HepG2 (cell line): ENCODE data around the gene RBX1. TPM values are rescaled to one million over a fixed set of nuclear protein-coding genes. Genes with fewer than 3 reads are reported as not detected.

ENCODE experiments used
- POLR2G ChIP-seq: fragments of 200-400 bp; formaldehyde crosslinking; IDR thresholded peaks from 2 replicates; pipeline ENCODE4 v1.6.1; 2018; ENCODE audit warnings: mild to moderate bottlenecking, low read depth, low read length, moderate library complexity
- RCOR2 ChIP-seq: IDR thresholded peaks from 2 replicates; pipeline ENCODE4 v1.6.1; 2016; ENCODE audit warnings: missing biosample characterization, missing genetic modification reagents
- SNRNP70 ChIP-seq: fragments of 200-400 bp; formaldehyde crosslinking; IDR thresholded peaks from 2 replicates; pipeline ENCODE4 v1.6.1; 2017; ENCODE audit warnings: mild to moderate bottlenecking, low read depth, low read length, moderate library complexity
- TCF7L2 ChIP-seq: IDR thresholded peaks from 2 replicates; pipeline ENCODE4 v1.6.1; 2011; ENCODE audit warnings: mild to moderate bottlenecking, low read depth, low read length, moderate library complexity
- ZBTB40 ChIP-seq, 2 experiments: fragments of 450-650 bp in 1 of 2; sonication (generic) in 1 of 2; formaldehyde crosslinking in 1 of 2; IDR thresholded peaks; 2 replicates each; pipeline versions ENCODE4 v1.6.1 to v1.8.0; 2016 to 2022; ENCODE audit warnings: antibody characterized with exemption in 1 of 2, mild to moderate bottlenecking in 1 of 2, missing genetic modification reagents in 1 of 2
- ZNF280B ChIP-seq: sonication (generic); formaldehyde crosslinking; IDR thresholded peaks from 2 replicates; pipeline ENCODE4 v1.5.0; 2020; ENCODE audit warnings: missing genetic modification reagents, mild to moderate bottlenecking, borderline replicate concordance
- ZNF281 ChIP-seq: sonication (generic); formaldehyde crosslinking; IDR thresholded peaks from 2 replicates; pipeline ENCODE4 v1.4.0; 2020; ENCODE audit warnings: missing genetic modification reagents, borderline replicate concordance
- ZNF430 ChIP-seq: sonication (generic); formaldehyde crosslinking; IDR thresholded peaks from 2 replicates; pipeline ENCODE4 v1.9.0; 2021; ENCODE audit warnings: mild to moderate bottlenecking, missing genetic modification reagents
- ZNF574 ChIP-seq: sonication (generic); formaldehyde crosslinking; IDR thresholded peaks from 2 replicates; pipeline ENCODE4 v1.4.0; 2020; ENCODE audit warnings: missing genetic modification reagents
- ZNF652 ChIP-seq: IDR thresholded peaks from 2 replicates; pipeline ENCODE4 v1.6.1; 2016; ENCODE audit warnings: low read depth, borderline replicate concordance
- ZNF777 ChIP-seq: sonication (generic); formaldehyde crosslinking; IDR thresholded peaks from 2 replicates; pipeline ENCODE4 v1.4.0; 2020; ENCODE audit warnings: missing genetic modification reagents
- polyA plus RNA-seq, 8 experiments: library from polyadenylated mRNA; depleted of rRNA in 3 of 8; stranded (reverse) in 7 of 8; unstranded in 1 of 8; fragments of >200 nt; fragmentation: Illumina TruSeq in 4 of 8; extraction: Trizol in 4 of 8; gene quantifications; 2 replicates each; pipeline versions ENCODE4 v1.2.1 to v1.2.3, GENCODE V29; 2011 to 2016; ENCODE audit warnings: low read depth in 4 of 8, missing spikeins in 1 of 8, mixed read lengths in 1 of 8; ENCODE audit not compliant: insufficient read depth in 1 of 8
- total RNA-seq, 5 experiments: library from RNA; depleted of rRNA; stranded (reverse); fragments of >200 nt; fragmentation: Illumina TruSeq; extraction: Trizol; gene quantifications; 2 replicates each; pipeline ENCODE4 v1.2.3, GENCODE V29; 2016; ENCODE audit warnings: low read depth in 1 of 5

RBX1 gene
- total and polyA plus RNA-seq, 2 of the 13 experiments (the other 11 are each of a cell fraction or from before 2014, with no cell fraction given) = 84.9 to 90.2 TPM

- TF ChIP-seq POLR2G = 0 out of 2 replicates have a peak, but pooled peaks have one; percentile 28
- TF ChIP-seq ZNF430 = no peak
- no peak for TF ChIP-seq TCF7L2
- TF ChIP-seq ZBTB40 (IDR thresholded peaks at IDR 0.05) = no peak
- TF ChIP-seq ZBTB40 (CRISPR knock-in tag; IDR thresholded peaks at IDR 0.05) = no peak
- TF ChIP-seq ZNF281 (CRISPR knock-in tag) = no peak
- TF ChIP-seq ZNF574 = no peak
- TF ChIP-seq ZNF652 = peak; percentile 89
- TF ChIP-seq ZNF280B (CRISPR knock-in tag) = no peak
- no peak for TF ChIP-seq SNRNP70
- peak; percentile 26; the same call in 1 of the 2 replicates for TF ChIP-seq ZNF777 (CRISPR knock-in tag)
- TF ChIP-seq RCOR2 = no peak
Observed at GRCh38 chr22:41003066-41003465, 51.9 kb downstream of the RBX1 start (continued).
